H1 (cell line): ENCODE measurements around the gene TAS2R3. TPM values are rescaled to one million over a fixed set of nuclear protein-coding genes. Genes with fewer than 3 reads are reported as not detected.

Source experiments
- CTCF ChIA-PET: fragments of 300-600 bp; sonication (Branson Sonifier 250); formaldehyde crosslinking; loops from one replicate; lab custom pipeline; 2021; ENCODE audit not compliant: partially characterized antibody; lab: Charles Lee
- POLR2A ChIA-PET: fragments of 300-600 bp; sonication (Branson Sonifier 250); formaldehyde crosslinking; loops from one replicate; lab custom pipeline; 2021; ENCODE audit warnings: inconsistent platforms; ENCODE audit not compliant: partially characterized antibody; lab: Charles Lee
- DNase-seq, 2 experiments: peaks; one replicate each; pipeline versions ENCODE4 v3.0.0 to v3.0.0-alpha.2; 2010 to 2022; ENCODE audit warnings: low spot score in 2 of 2, low read depth in 1 of 2, mixed read lengths in 1 of 2
- FAIRE-seq: peaks from 2 replicates; lab custom pipeline; 2011; peaks lifted over from hg19 to GRCh38; lab: Jason Lieb, UNC
- H2AFZ ChIP-seq: 2 replicates; pipeline ENCODE4 v1.8.1; 2012; ENCODE audit warnings: low read length, inconsistent platforms
- H2AK5ac ChIP-seq: 2 replicates; pipeline ENCODE4 v1.6.1; 2013; ENCODE audit warnings: low read depth, low read length
- H2BK120ac ChIP-seq: replicated peaks from 2 replicates; pipeline ENCODE3; 2013; ENCODE audit warnings: low read depth, low read length, inconsistent platforms
- H2BK12ac ChIP-seq: 2 replicates; pipeline ENCODE4 v1.6.1; 2013; ENCODE audit warnings: low read depth, low read length
- H2BK15ac ChIP-seq: 2 replicates; pipeline ENCODE4 v1.6.1; 2013; ENCODE audit warnings: low read length
- H2BK20ac ChIP-seq: 2 replicates; pipeline ENCODE4 v1.6.1; 2013; ENCODE audit warnings: low read length
- H2BK5ac ChIP-seq: 2 replicates; pipeline ENCODE4 v1.6.1; 2013; ENCODE audit warnings: low read depth, low read length
- H3K14ac ChIP-seq: 2 replicates; pipeline ENCODE4 v1.6.1; 2013; ENCODE audit warnings: inconsistent platforms; ENCODE audit not compliant: insufficient read length
- H3K18ac ChIP-seq: 2 replicates; pipeline ENCODE4 v1.6.1; 2013; ENCODE audit warnings: low read length; ENCODE audit errors: extremely low read depth
- H3K23ac ChIP-seq: 2 replicates; pipeline ENCODE4 v1.6.1; 2013; ENCODE audit warnings: inconsistent platforms; ENCODE audit not compliant: insufficient read length
- H3K23me2 ChIP-seq: 2 replicates; pipeline ENCODE4 v1.6.1; 2013; ENCODE audit warnings: low read depth, low read length
- H3K27ac ChIP-seq: 2 replicates; pipeline ENCODE4 v1.6.1; 2011; ENCODE audit warnings: low read depth, low read length, inconsistent platforms
- H3K27me3 ChIP-seq, 4 experiments: replicated peaks in 1 of 4; 1 replicate in 1 of 4; 2 replicates in 3 of 4; pipeline versions ENCODE4 v1.6.1 to v1.8.1; 2011 to 2013; ENCODE audit warnings: low read length in 3 of 4, mild to moderate bottlenecking in 3 of 4, inconsistent platforms in 2 of 4, mixed read lengths in 2 of 4, moderate library complexity in 1 of 4; ENCODE audit not compliant: control insufficient read depth in 3 of 4, insufficient read depth in 3 of 4; ENCODE audit errors: extremely low read depth in 1 of 4
- H3K36me3 ChIP-seq, 4 experiments: 2 replicates each; pipeline versions ENCODE4 v1.6.1 to v1.8.1; 2011 to 2013; ENCODE audit warnings: mild to moderate bottlenecking in 4 of 4, low read length in 3 of 4, moderate library complexity in 2 of 4, control low read depth in 1 of 4, inconsistent platforms in 1 of 4; ENCODE audit not compliant: insufficient read depth in 4 of 4, control insufficient read depth in 2 of 4
- H3K4ac ChIP-seq: replicated peaks from 2 replicates; pipeline ENCODE3; 2013; ENCODE audit warnings: low read length, low read depth, mixed read lengths, inconsistent platforms; ENCODE audit not compliant: insufficient read length
- H3K4me1 ChIP-seq, 4 experiments: replicated peaks in 1 of 4; 1 replicate in 1 of 4; 2 replicates in 3 of 4; pipeline versions ENCODE4 v1.6.1 to v1.8.1; 2011 to 2013; ENCODE audit warnings: low read length in 3 of 4, inconsistent platforms in 2 of 4, mixed read lengths in 1 of 4; ENCODE audit not compliant: insufficient read depth in 4 of 4, control insufficient read depth in 3 of 4
- H3K4me2 ChIP-seq, 2 experiments: 2 replicates each; pipeline versions ENCODE4 v1.6.1 to v1.8.1; 2011 to 2013; ENCODE audit warnings: low read depth in 2 of 2, low read length in 2 of 2, control low read depth in 1 of 2, inconsistent platforms in 1 of 2, mild to moderate bottlenecking in 1 of 2; ENCODE audit not compliant: insufficient read depth in 1 of 2
- H3K4me3 ChIP-seq, 4 experiments: fragments of 200-600, 300-600 bp in 1 of 4; sonication (generic), shearing (Covaris generic), sonication (Bioruptor Twin) in 1 of 4; 2 replicates each; pipeline versions ENCODE4 v1.5.1 to v1.8.1; 2011 to 2016; ENCODE audit warnings: low read length in 4 of 4, low read depth in 3 of 4, control low read depth in 2 of 4, inconsistent platforms in 2 of 4, mild to moderate bottlenecking in 2 of 4, mixed read lengths in 1 of 4, moderate library complexity in 1 of 4; ENCODE audit not compliant: insufficient read depth in 2 of 4; ENCODE audit errors: extremely low read depth in 1 of 4
- H3K56ac ChIP-seq: replicated peaks from 2 replicates; pipeline ENCODE3; 2013; ENCODE audit warnings: low read depth, mild to moderate bottlenecking, mixed read lengths, low read length, inconsistent platforms; ENCODE audit not compliant: insufficient read length
- H3K79me1 ChIP-seq: 2 replicates; pipeline ENCODE4 v1.6.1; 2013; ENCODE audit warnings: low read depth, low read length, control low read depth
- H3K79me2 ChIP-seq, 2 experiments: 2 replicates each; pipeline versions ENCODE4 v1.6.1 to v1.8.1; 2012 to 2013; ENCODE audit warnings: low read length in 2 of 2, mild to moderate bottlenecking in 2 of 2, inconsistent platforms in 1 of 2; ENCODE audit not compliant: insufficient read depth in 2 of 2, control insufficient read depth in 1 of 2
- H3K9ac ChIP-seq, 4 experiments: replicated peaks in 1 of 4; 1 replicate in 1 of 4; 2 replicates in 3 of 4; pipeline versions ENCODE4 v1.6.1 to v1.8.1; 2011 to 2013; ENCODE audit warnings: low read depth in 3 of 4, low read length in 3 of 4, control low read depth in 2 of 4, mild to moderate bottlenecking in 2 of 4, moderate library complexity in 2 of 4, inconsistent platforms in 1 of 4; ENCODE audit errors: extremely low read depth in 1 of 4
- H3K9me3 ChIP-seq, 2 experiments: 2 replicates each; pipeline versions ENCODE4 v1.6.1 to v1.8.1; 2012 to 2013; ENCODE audit warnings: mild to moderate bottlenecking in 2 of 2, moderate library complexity in 2 of 2, control low read depth in 1 of 2, inconsistent platforms in 1 of 2, low read depth in 1 of 2, low read length in 1 of 2, mixed read lengths in 1 of 2; ENCODE audit not compliant: insufficient read depth in 2 of 2
- H4K20me1 ChIP-seq, 2 experiments: replicated peaks in 1 of 2; 2 replicates each; pipeline versions ENCODE3 to v1.8.1; 2011 to 2013; ENCODE audit warnings: inconsistent platforms in 2 of 2, low read length in 2 of 2, mild to moderate bottlenecking in 1 of 2; ENCODE audit not compliant: insufficient read depth in 2 of 2, control insufficient read depth in 1 of 2
- H4K5ac ChIP-seq: 2 replicates; pipeline ENCODE4 v1.6.1; 2013; ENCODE audit warnings: low read length, low read depth, mixed read lengths, inconsistent platforms; ENCODE audit not compliant: insufficient read length
- H4K8ac ChIP-seq: 2 replicates; pipeline ENCODE4 v1.8.0; 2013; ENCODE audit warnings: mild to moderate bottlenecking, moderate library complexity, low read length, inconsistent platforms; ENCODE audit not compliant: insufficient read depth; ENCODE audit errors: extremely low read depth
- H4K91ac ChIP-seq: replicated peaks from 2 replicates; pipeline ENCODE3; 2013; ENCODE audit warnings: low read length, mixed read lengths, inconsistent platforms; ENCODE audit not compliant: insufficient read length
- EP300 ChIP-seq, 2 experiments: IDR thresholded peaks; 1 replicate in 1 of 2; 2 replicates in 1 of 2; pipeline ENCODE4 v1.6.1; 2011 to 2012; ENCODE audit warnings: low read depth in 2 of 2, low read length in 2 of 2, mild to moderate bottlenecking in 2 of 2, borderline replicate concordance in 1 of 2, inconsistent platforms in 1 of 2, moderate library complexity in 1 of 2
- MAFK ChIP-seq: IDR thresholded peaks from 2 replicates; pipeline ENCODE4 v1.6.1; 2012; ENCODE audit warnings: low read depth, mild to moderate bottlenecking, improper control_type of control experiment, low read length
- NANOG ChIP-seq: IDR thresholded peaks from 2 replicates; pipeline ENCODE4 v1.6.1; 2011; ENCODE audit warnings: low read length, low read depth, mild to moderate bottlenecking, inconsistent platforms; ENCODE audit not compliant: insufficient read depth, poor library complexity, severe bottlenecking
- PHF8 ChIP-seq: fragments of 200-600 bp; sonication (generic); conservative IDR thresholded peaks from 2 replicates; pipeline ENCODE4 v1.7.1; 2012; ENCODE audit warnings: low read depth, mild to moderate bottlenecking, inconsistent platforms, low read length, moderate library complexity
- POLR2A ChIP-seq, 2 experiments: IDR thresholded peaks; 1 replicate in 1 of 2; 2 replicates in 1 of 2; pipeline ENCODE4 v1.6.1; 2011; ENCODE audit warnings: low read depth in 2 of 2, low read length in 2 of 2, mild to moderate bottlenecking in 2 of 2; ENCODE audit errors: control extremely low read depth in 1 of 2
- RBBP5 ChIP-seq: IDR thresholded peaks from 2 replicates; pipeline ENCODE4 v1.7.1; 2012; ENCODE audit warnings: low read depth, mild to moderate bottlenecking, inconsistent platforms, low read length, moderate library complexity, borderline replicate concordance
- SP1 ChIP-seq: IDR thresholded peaks from 2 replicates; pipeline ENCODE4 v1.6.1; 2011; ENCODE audit warnings: low read depth, low read length
- TAF7 ChIP-seq: optimal IDR thresholded peaks from 2 replicates; pipeline ENCODE3; 2011; ENCODE audit warnings: low read depth, mild to moderate bottlenecking, inconsistent platforms, low read length, moderate library complexity, borderline replicate concordance
- YY1 ChIP-seq: IDR thresholded peaks from 2 replicates; pipeline ENCODE4 v1.6.1; 2011; ENCODE audit warnings: low read depth, mild to moderate bottlenecking, low read length
- WGBS, 2 experiments: shearing (Covaris generic) in 1 of 2; methylation state at CpG; one replicate each; pipeline versions ENCODE4 v1.1.6 to v1.1.7; 2013 to 2015; ENCODE audit warnings: low lambda C conversion rate in 2 of 2, mixed read lengths in 2 of 2, inconsistent platforms in 1 of 2, low coverage in 1 of 2, missing lambda C conversion rate in 1 of 2; ENCODE audit not compliant: insufficient replicate concordance in 2 of 2, insufficient coverage in 1 of 2, insufficient read length in 1 of 2; ENCODE audit errors: extremely low coverage in 1 of 2, missing lambda C conversion rate in 1 of 2; 5-methylcytosine and 5-hydroxymethylcytosine counted together
- long read RNA-seq, 2 experiments: library from RNA in 1 of 2; library from capped mRNA in 1 of 2; stranded (forward); transcript quantifications; one replicate each; pipeline ENCODE4 v2.0.0, GENCODE V29; 2021; ENCODE audit warnings: inconsistent platforms in 1 of 2
- polyA minus RNA-seq, 3 experiments: library from RNA; depleted of rRNA, polyadenylated mRNA; stranded (reverse); fragments of >200 nt; gene quantifications; 1 replicate in 2 of 3; 2 replicates in 1 of 3; pipeline ENCODE4 v1.2.3, GENCODE V29; 2011
- polyA plus RNA-seq, 7 experiments: library from polyadenylated mRNA; depleted of rRNA in 3 of 7; stranded (reverse) in 5 of 7; unstranded in 2 of 7; fragments of >200 nt in 5 of 7; fragments of 200-250 nt in 2 of 7; gene quantifications; 1 replicate in 5 of 7; 2 replicates in 1 of 7; 4 replicates in 1 of 7; pipeline versions ENCODE4 v1.2.1 to v1.2.3, GENCODE V29; 2011 to 2013; ENCODE audit warnings: missing spikeins in 2 of 7, mixed read lengths in 2 of 7
- total RNA-seq: library from RNA; stranded (reverse); fragmentation: NEBNext Ultra II Directional; extraction: Animal tissue kit (Norgen Biotek cat#: 25700); gene quantifications from 2 replicates; pipeline ENCODE4 v1.2.1, GENCODE V29; 2021
- TF ChIP-seq, protein P1 (sequence below): IDR thresholded peaks from 2 replicates; pipeline ENCODE4 v1.6.1; 2012; ENCODE audit warnings: inconsistent platforms

TAS2R3 gene, protein sequence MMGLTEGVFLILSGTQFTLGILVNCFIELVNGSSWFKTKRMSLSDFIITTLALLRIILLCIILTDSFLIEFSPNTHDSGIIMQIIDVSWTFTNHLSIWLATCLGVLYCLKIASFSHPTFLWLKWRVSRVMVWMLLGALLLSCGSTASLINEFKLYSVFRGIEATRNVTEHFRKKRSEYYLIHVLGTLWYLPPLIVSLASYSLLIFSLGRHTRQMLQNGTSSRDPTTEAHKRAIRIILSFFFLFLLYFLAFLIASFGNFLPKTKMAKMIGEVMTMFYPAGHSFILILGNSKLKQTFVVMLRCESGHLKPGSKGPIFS
- total RNA-seq (0.59 and 0.99 TPM in 2 replicates), polyA plus RNA-seq (2011; rRNA removed) (0.48 and 0.49 TPM in 2 replicates), polyA minus RNA-seq (2011; rRNA and poly(A)+ RNA removed) (10.7 and 12.7 TPM in 2 replicates)
- 0.69 TPM for polyA plus RNA-seq (2011; cell fraction: cytosol; rRNA removed)
- 1.3 TPM for polyA plus RNA-seq (2011; cell fraction: nucleus; rRNA removed)
- polyA plus RNA-seq (2012, experiment 1 of 2), result not detected in 4 replicates
- polyA plus RNA-seq (2012, experiment 2 of 2), result not detected
- 0.28 TPM for polyA plus RNA-seq (2013, experiment 1 of 2)
- not detected for polyA plus RNA-seq (2013, experiment 2 of 2)
- polyA minus RNA-seq (2011; cell fraction: cytosol; rRNA and poly(A)+ RNA removed), result 2.9 TPM
- 26.9 TPM for polyA minus RNA-seq (2011; cell fraction: nucleus; rRNA and poly(A)+ RNA removed)
- long read RNA-seq, experiment 1, result 0 reads
- long read RNA-seq, experiment 2, result 0 reads

DNA sequence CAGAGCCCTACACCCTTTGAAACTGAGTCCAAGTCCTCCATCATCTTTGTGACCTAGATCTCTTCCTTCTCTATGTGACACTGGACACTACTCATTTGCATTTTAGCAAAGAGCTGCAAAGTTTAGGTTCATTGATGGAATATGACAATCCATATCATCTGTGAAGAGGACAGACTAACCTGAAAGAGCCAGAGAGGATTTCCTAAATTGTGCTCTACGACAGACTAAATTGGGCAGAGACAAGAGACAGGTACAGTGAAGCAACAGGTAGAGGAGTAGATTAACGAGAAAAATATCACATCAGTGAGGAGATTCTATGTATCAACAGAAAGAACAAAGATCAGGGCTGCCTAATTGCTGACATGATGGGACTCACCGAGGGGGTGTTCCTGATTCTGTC, at the start of gene TAS2R3:
TAS2R3 (plus strand) TSS at position 301 of the 400 bp plus-strand sequence; CDS start at position 363, 62 bp downstream.
- no peak within 1 kb of the TSS for H3K4ac ChIP-seq
- no peaks in the 10 kb centered on the region; a peak in 1 of 7 replicates for H3K4me1 ChIP-seq
- no peak within 1 kb of the TSS for H3K27ac ChIP-seq
- no peak within 1 kb of the TSS for H4K8ac ChIP-seq
- no peak within 1 kb of the TSS for H3K9ac ChIP-seq
- H2BK5ac ChIP-seq, result no peak within 1 kb of the TSS
- H2BK15ac ChIP-seq, result no peak within 1 kb of the TSS
- no peak within 1 kb of the TSS for H4K91ac ChIP-seq
- no peak within 1 kb of the TSS for H3K18ac ChIP-seq
- H3K36me3 ChIP-seq, result peaks cover 2 to 32% (median 20%) of the 10 kb centered on the region in 4 experiments; a peak in 7 of 8 replicates
- H3K9me3 ChIP-seq, result no peaks in the 10 kb centered on the region
- H3K4me2 ChIP-seq, result no peak within 1 kb of the TSS
- H2BK12ac ChIP-seq, result no peak within 1 kb of the TSS
- WGBS, 2 experiments, result 90% methylated on average over 3 of the region's 3 CpGs; no CpG with 5 or more reads in 1 of the 2 experiments
- DNase-seq, result no peak
- no peak for FAIRE-seq
- peaks cover 0 to 2% of the 10 kb centered on the region in 2 experiments for H4K20me1 ChIP-seq
- no peak within 1 kb of the TSS for H2BK120ac ChIP-seq
- H3K23me2 ChIP-seq, result no peaks in the 10 kb centered on the region
- CTCF ChIA-PET, result interaction anchor here (1.1 to 4.0 kb wide), 5 partner anchors 10 to 211 kb away, joined by 3 to 30 read pairs (median 5); partner anchors contain the start of gene SSBP1
- no peak within 1 kb of the TSS for H3K23ac ChIP-seq
- H2BK20ac ChIP-seq, result no peak within 1 kb of the TSS
- no peak within 1 kb of the TSS for H4K5ac ChIP-seq
- H2AFZ ChIP-seq, result no peak within 1 kb of the TSS
- POLR2A ChIA-PET, result no interaction called here
- H3K56ac ChIP-seq, result no peak within 1 kb of the TSS
- H3K79me1 ChIP-seq, result no peaks in the 10 kb centered on the region
- no peaks in the 10 kb centered on the region for H3K27me3 ChIP-seq
- no peak within 1 kb of the TSS for H3K14ac ChIP-seq
- no peak within 1 kb of the TSS for H3K4me3 ChIP-seq
- H2AK5ac ChIP-seq, result no peak within 1 kb of the TSS
- H3K79me2 ChIP-seq, result no peaks in the 10 kb centered on the region
- TF ChIP-seq TAF7 (no peak), RBBP5 (no peak), SP1 (no peak), PHF8 (no peak), EP300 (IDR thresholded peaks at IDR 0.05; ENCODE audit: borderline replicate concordance in 1 of 2, low read depth in 2 of 2, low read length in 2 of 2) (no peak), POLR2A (IDR thresholded peaks at IDR 0.05; ENCODE audit: control extremely low read depth in 1 of 2, low read depth in 2 of 2, low read length in 2 of 2) (no peak), NANOG (no peak), MAFK (no peak), YY1 (no peak)
- TF ChIP-seq, protein P1, sequence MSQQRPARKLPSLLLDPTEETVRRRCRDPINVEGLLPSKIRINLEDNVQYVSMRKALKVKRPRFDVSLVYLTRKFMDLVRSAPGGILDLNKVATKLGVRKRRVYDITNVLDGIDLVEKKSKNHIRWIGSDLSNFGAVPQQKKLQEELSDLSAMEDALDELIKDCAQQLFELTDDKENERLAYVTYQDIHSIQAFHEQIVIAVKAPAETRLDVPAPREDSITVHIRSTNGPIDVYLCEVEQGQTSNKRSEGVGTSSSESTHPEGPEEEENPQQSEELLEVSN, result no peak
